ENCODE data around the gene MED12L.

DNA sequence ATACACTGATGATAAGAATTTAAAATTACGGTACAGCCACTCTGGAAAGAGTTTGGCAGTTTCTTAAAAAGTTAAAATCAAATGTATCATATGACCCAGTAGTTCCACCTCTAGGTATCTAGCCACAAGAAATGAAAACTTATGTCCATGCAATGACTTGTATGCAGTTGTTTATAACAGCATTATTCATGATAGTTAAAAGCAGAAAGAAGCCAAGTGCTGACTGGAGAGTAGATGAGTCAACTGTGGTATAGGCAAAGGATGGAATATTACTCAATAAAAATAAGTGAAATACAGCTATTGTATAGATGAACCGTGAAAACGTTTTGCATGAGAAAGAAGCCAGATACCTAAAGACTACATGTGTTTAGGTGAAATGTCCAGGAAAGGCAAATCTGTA, 216.3 kb downstream of the MED12L start:
- TF ChIP-seq, protein P1, sequence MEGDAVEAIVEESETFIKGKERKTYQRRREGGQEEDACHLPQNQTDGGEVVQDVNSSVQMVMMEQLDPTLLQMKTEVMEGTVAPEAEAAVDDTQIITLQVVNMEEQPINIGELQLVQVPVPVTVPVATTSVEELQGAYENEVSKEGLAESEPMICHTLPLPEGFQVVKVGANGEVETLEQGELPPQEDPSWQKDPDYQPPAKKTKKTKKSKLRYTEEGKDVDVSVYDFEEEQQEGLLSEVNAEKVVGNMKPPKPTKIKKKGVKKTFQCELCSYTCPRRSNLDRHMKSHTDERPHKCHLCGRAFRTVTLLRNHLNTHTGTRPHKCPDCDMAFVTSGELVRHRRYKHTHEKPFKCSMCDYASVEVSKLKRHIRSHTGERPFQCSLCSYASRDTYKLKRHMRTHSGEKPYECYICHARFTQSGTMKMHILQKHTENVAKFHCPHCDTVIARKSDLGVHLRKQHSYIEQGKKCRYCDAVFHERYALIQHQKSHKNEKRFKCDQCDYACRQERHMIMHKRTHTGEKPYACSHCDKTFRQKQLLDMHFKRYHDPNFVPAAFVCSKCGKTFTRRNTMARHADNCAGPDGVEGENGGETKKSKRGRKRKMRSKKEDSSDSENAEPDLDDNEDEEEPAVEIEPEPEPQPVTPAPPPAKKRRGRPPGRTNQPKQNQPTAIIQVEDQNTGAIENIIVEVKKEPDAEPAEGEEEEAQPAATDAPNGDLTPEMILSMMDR (conservative IDR thresholded peaks at IDR 0.05; ENCODE audit: low read length), result no peak
- TF ChIP-seq EZH2phosphoT487 (IDR thresholded peaks at IDR 0.05; ENCODE audit: borderline replicate concordance), result no peak

All from Loucy (cell line).